HG03565 (cell line): ENCODE measurements around the gene ZBTB46.
"Not testable (repeated sequence)": the region's sequence is repeated elsewhere in the genome, so short reads cannot be mapped to it uniquely, and the experiment has no call there.

Experiments
- ATAC-seq: cut with Tn5 transposase; IDR thresholded peaks from one replicate; pipeline ENCODE4 v1.9.1; 2021; ENCODE audit warnings: mild to moderate bottlenecking, moderate library complexity; ENCODE audit not compliant: unreplicated experiment

Gene ZBTB46

DNA sequence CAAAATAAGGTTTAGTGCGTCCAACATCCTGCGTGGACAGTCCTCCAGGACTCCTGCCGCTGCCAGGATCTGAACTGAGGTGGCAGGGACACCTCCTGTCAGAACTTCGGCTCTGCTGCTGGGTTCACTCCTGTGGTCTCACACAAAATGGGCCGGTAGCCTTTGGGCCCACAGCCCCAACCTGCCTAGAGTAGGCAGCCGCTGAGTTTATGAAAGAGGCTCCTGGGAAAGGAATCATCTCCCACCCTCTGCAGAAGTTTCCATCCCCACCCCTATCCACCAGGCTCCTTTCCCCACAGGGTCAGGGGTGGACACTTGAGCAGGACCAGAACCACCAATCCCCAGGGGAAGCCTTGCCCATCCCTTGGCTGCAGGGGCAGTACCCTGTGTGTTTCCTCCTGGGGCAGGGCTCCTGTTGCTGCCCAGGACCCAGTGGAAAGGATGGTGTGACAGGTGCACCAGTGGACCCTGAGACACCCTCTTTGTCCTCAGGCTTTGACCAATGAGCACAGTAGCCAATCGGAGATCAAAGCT lies 28.2 kb upstream of the ZBTB46 start:
- no peak for ATAC-seq

- ATAC-seq, result no peak
Measured at GRCh38 chr20:63858393-63859165, 27.5 kb upstream of the ZBTB46 start.

DNA sequence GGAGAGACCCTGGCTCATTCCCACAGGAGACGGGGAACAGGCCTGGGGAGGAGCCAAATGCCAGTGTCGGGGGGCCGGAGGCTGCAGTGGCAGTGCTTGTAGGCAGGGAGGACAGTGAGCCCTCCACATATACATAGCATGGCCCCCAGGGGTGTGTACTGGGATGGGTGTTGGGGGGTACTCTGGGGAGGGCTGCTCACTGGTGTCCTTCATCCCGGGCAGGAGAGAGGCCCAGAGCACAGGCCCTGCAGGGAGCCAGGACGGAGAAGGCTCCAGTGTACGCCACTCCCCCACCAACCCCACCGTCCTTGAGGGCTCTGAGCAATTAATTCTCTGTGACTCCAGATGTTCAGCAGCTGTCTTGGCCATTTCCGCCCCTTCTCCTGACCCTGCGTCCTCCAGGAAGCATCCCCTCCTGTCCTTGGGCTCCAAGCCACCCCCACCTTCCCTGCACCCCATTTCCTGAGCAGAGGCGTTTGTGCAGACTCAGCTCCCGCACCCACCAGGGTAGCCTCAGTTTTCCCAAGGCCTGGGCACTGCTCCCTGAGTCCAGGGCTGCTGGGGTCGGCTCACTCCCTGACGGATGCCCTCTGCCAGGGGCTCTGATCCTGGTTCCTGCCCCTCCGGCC lies 26.8 kb upstream of the ZBTB46 start:
- no peak for ATAC-seq

DNA sequence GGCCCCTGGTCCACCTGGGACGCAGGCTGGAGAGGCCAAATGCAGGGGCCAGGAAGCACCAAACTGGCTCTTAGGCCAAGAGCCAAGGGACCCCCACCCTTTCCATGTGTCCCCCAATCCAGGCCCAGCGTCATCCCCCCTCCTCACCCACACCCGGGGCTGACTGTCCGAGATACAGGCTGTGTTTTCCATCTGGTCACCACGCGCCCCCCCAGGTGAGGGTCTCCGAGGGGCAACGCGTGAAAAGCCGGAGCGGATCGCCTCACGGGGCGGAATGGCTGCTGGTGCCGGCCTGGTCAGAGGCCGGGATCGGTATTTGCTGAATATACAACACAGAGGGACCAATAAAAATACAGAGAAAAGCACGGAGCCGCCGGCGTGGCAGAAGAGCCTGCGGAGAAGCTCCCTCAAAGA lies 25.0 kb upstream of the ZBTB46 start:
- ATAC-seq, result no peak

DNA sequence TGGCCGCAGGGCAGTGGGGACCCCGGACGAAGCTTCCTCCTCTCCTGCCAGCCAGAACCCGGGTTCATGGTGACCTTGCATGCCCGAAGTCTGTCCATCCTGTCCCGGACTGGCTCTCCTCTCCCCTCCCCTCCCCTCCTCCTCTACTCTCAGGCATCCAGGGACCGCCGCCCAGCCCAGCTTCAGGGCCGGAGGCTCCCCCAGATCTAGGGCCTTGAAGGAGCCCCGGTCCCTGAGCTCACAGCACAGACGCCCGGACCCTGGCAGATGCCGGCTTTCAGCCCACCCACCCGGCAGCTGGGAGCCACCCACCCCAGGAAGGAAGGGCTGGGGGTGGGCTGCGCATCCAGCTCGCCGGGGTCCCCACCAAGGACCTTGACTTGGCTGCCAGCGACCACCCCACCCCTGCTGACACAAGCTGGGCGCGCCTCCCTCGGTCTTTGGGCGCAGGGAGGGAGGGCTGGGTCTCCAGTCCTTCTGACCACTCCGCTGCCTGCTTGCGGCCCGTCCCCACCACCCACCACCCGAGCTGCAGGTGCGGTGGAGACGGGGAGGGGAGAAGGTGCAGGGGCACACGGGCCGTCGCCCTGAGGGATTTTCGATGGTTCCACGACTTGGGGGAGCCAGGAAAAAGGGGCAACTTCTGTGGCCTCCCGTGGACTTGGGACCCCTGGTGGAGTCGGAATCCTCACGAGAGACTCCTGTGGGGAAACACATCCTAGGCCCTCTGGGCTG lies 24.5 kb upstream of the ZBTB46 start:
- ATAC-seq, result no peak

- no peak for ATAC-seq
Measured at GRCh38 chr20:63854766-63855362, 23.8 kb upstream of the ZBTB46 start.

GRCh38 chr20:63854069-63854765 lies 23.2 kb upstream of the ZBTB46 start:
- no peak for ATAC-seq

- not testable (repeated sequence) for ATAC-seq
Measured at GRCh38 chr20:63853733-63854068, 22.6 kb upstream of the ZBTB46 start.

DNA sequence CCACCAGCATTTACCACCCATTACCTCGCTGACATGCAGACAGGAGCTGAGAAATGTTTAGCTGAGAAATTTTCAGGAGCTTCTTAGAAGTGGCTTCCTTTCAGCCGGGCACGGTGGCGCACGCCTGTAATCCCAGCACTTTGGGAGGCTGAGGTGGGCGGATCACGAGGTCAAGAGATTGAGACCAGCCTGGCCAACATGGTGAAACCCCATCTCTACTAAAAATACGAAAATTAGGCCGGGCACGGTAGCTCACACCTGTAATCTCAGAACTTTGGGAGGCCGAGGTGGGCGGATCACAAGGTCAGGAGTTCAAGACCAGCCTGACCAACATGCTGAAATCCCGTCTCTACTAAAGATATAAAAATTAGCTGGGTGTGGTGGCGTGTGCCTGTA lies 20.5 kb upstream of the ZBTB46 start:
- not testable (repeated sequence) for ATAC-seq

- ATAC-seq, result peak; percentile 65
Measured at GRCh38 chr20:63850689-63851547, 19.9 kb upstream of the ZBTB46 start.

DNA sequence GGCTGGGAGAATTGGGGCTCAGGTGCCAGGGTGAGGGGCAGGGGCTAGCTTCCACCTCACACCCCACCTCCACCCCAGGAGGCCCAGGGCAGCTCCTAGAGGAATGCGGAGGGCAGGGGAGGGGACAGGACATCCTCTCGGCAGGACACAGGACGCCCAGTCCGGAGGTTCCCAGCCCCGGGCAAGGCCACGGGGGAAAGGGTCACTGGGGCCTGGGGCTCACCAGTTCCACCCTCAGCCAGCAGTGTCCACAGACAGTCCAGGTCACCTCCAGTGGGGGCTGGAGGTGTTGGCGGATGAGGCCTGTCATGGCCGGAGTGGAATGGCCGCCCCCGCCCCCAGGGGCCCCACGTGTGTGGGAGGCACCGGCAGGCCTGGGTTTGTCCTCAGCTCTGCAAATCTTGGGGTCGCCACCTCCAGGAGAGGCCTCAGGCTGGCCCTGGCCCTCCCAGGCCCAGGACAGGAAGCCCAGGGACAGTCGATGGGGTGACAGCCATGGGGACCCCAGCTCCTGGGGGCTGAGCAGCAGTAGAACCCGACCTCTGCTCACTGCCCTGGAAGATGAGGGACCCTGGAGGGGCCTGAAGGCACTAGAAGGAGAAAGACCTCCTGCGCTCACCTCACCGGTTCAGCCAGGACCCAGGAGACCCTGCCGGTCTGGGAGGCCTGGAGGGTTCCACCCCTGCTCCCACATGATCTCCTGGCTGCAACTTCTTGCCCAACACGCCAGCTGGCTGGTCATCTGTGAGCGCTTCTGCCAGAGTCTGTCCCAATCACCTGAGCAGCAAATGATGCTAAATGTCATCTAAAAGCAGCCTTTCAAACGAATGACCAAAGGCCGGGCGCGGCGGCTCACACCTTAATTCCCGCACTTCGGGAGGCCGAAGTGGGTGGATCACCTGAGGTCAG lies 17.2 kb upstream of the ZBTB46 start:
- ATAC-seq, result no peak

GRCh38 chr20:63847237-63848002 lies 16.4 kb upstream of the ZBTB46 start:
- no peak for ATAC-seq

DNA sequence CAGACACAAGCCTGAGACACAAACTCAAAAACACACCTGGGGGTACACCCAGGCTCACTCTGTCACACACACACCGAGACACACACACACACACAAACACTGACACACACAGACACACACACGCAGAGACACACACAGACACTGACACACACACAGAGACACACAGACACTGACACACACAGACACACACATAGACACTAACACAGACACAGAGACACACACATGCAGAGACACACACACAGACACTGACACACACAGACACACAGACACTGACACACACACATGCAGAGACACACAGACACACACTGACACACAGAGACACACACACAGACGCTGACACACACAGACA lies 15.8 kb upstream of the ZBTB46 start:
- ATAC-seq, result no peak

GRCh38 chr20:63846128-63846771 lies 15.2 kb upstream of the ZBTB46 start:
- no peak for ATAC-seq

GRCh38 chr20:63844511-63844991 lies 13.5 kb upstream of the ZBTB46 start:
- ATAC-seq, result no peak

GRCh38 chr20:63843778-63844177 lies 12.7 kb upstream of the ZBTB46 start:
- ATAC-seq, result no peak

GRCh38 chr20:63843222-63843621 lies 12.2 kb upstream of the ZBTB46 start:
- ATAC-seq, result no peak
